ENCODE results near the gene SLC30A10. TPM values are rescaled to one million over a fixed set of nuclear protein-coding genes. Genes with fewer than 3 reads are reported as not detected.

SLC30A10 gene
- polyA plus RNA-seq, 1 donor (not counting 4 experiments of a cell fraction or from before 2014, with no cell fraction given): 0.03 TPM

- H3K27ac ChIP-seq (ENCODE audit: control insufficient read depth, insufficient read depth, low read length): no peak overlapping the region
- no peak for TF ChIP-seq CTCF (optimal IDR thresholded peaks at IDR 0.05 in 1 of 3, IDR thresholded peaks at IDR 0.05 in 1 of 3, conservative IDR thresholded peaks at IDR 0.05 in 1 of 3; ENCODE audit: extremely low read depth in 1 of 3, insufficient read depth in 2 of 3, low read length in 3 of 3)
- TF ChIP-seq EZH2 (IDR thresholded peaks at IDR 0.05; ENCODE audit: low read length): no peak
- H3K4me3 ChIP-seq (ENCODE audit: control insufficient read depth in 2 of 3, extremely low read depth in 1 of 3, insufficient read depth in 2 of 3, low read depth in 1 of 3, low read length in 3 of 3): peak overlapping the region in 1 of 3 experiments; percentile 48
- no peaks in the 10 kb centered on the region for H3K9me1 ChIP-seq (ENCODE audit: control insufficient read depth, extremely low read depth, insufficient read depth, low read length)
- H3K36me3 ChIP-seq (ENCODE audit: control insufficient read depth in 2 of 2, extremely low read depth in 1 of 2, insufficient read depth in 2 of 2, low read length in 2 of 2): no peaks in the 10 kb centered on the region
- dilution Hi-C loops (cut with MboI; ENCODE audit: extremely low pct_ligation_motif_present, low sequenced_read_pairs): no loop called here
- no peak overlapping the region for H2AFZ ChIP-seq (ENCODE audit: control insufficient read depth, low read length)
- peaks cover 29% of the 10 kb centered on the region for H3K27me3 ChIP-seq (ENCODE audit: control insufficient read depth, extremely low read depth, insufficient read depth, low read length)
- FAIRE-seq: no peak
- no peak overlapping the region for H3K9ac ChIP-seq (ENCODE audit: control insufficient read depth, extremely low read depth, insufficient read depth, low read length)
- no peaks in the 10 kb centered on the region for H3K79me2 ChIP-seq (ENCODE audit: control insufficient read depth, insufficient read depth, low read length)
- H3K9me3 ChIP-seq (ENCODE audit: control insufficient read depth, low read depth, low read length): no peaks in the 10 kb centered on the region
- H3K4me1 ChIP-seq (ENCODE audit: control insufficient read depth, extremely low read depth, insufficient read depth, low read length): peaks cover 3% of the 10 kb centered on the region
- no peak for DNase-seq (ENCODE audit: low read depth, low spot score)
- H3K4me2 ChIP-seq (ENCODE audit: control insufficient read depth, extremely low read depth, insufficient read depth, low read depth, low read length): peak overlapping the region; percentile 67
- H4K20me1 ChIP-seq (ENCODE audit: control insufficient read depth, extremely low read depth, insufficient read depth, low read length): no peaks in the 10 kb centered on the region
Measured at GRCh38 chr1:219927298-219927955, 930 bp downstream of the SLC30A10 start.

GRCh38 chr1:219926363-219926998, 1.9 kb downstream of the SLC30A10 start:
- Histone ChIP-seq H3K4me3 (ENCODE audit: control insufficient read depth in 2 of 3, extremely low read depth in 1 of 3, insufficient read depth in 2 of 3, low read depth in 1 of 3, low read length in 3 of 3) (no peak overlapping the region), H3K9ac (ENCODE audit: control insufficient read depth, extremely low read depth, insufficient read depth, low read length) (no peak overlapping the region), H3K4me2 (ENCODE audit: control insufficient read depth, extremely low read depth, insufficient read depth, low read depth, low read length) (no peak overlapping the region), H3K79me2 (ENCODE audit: control insufficient read depth, insufficient read depth, low read length) (no peaks in the 10 kb centered on the region), H3K9me1 (ENCODE audit: control insufficient read depth, extremely low read depth, insufficient read depth, low read length) (no peaks in the 10 kb centered on the region), H2AFZ (ENCODE audit: control insufficient read depth, low read length) (no peak overlapping the region), H3K36me3 (ENCODE audit: control insufficient read depth in 2 of 2, extremely low read depth in 1 of 2, insufficient read depth in 2 of 2, low read length in 2 of 2) (no peaks in the 10 kb centered on the region), H3K4me1 (ENCODE audit: control insufficient read depth, extremely low read depth, insufficient read depth, low read length) (peaks cover 3% of the 10 kb centered on the region), H3K9me3 (ENCODE audit: control insufficient read depth, low read depth, low read length) (no peaks in the 10 kb centered on the region), H3K27ac (ENCODE audit: control insufficient read depth, insufficient read depth, low read length) (no peak overlapping the region), H3K27me3 (ENCODE audit: control insufficient read depth, extremely low read depth, insufficient read depth, low read length) (peaks cover 29% of the 10 kb centered on the region), H4K20me1 (ENCODE audit: control insufficient read depth, extremely low read depth, insufficient read depth, low read length) (no peaks in the 10 kb centered on the region)
- DNase-seq (ENCODE audit: low read depth, low spot score) (no peak), FAIRE-seq (no peak)
- dilution Hi-C loops (cut with MboI; ENCODE audit: extremely low pct_ligation_motif_present, low sequenced_read_pairs): no loop called here
- TF ChIP-seq CTCF (optimal IDR thresholded peaks at IDR 0.05 in 1 of 3, IDR thresholded peaks at IDR 0.05 in 1 of 3, conservative IDR thresholded peaks at IDR 0.05 in 1 of 3; ENCODE audit: extremely low read depth in 1 of 3, insufficient read depth in 2 of 3, low read length in 3 of 3) (no peak), EZH2 (IDR thresholded peaks at IDR 0.05; ENCODE audit: low read length) (no peak)

All from keratinocyte (primary cell).